ENCODE data around the gene PTPRJ.

DNA sequence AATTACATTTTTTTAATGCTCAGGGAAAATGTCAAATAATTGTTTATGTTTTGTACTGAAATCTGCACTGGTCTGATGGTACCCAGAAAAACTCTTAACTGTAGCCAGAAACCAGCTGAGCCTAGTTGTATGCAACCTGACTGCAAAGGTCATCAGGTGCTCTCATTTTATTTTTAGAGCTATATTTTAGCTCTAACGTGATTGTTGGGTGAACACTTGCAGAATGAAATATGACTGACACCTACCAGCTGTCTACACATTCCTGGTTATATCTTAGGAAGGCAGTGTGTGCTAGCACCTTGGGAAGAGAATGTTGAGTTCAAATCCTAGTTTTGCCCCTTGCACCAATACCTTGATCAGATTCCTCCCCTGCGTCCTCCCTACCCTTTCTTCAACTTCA, 23.6 kb downstream of the PTPRJ start:
- TF ChIP-seq CTCF (conservative IDR thresholded peaks at IDR 0.05; ENCODE audit: low read depth, low read length) (no peak), EZH2phosphoT487 (IDR thresholded peaks at IDR 0.05; ENCODE audit: borderline replicate concordance, low read length) (no peak), EZH2 (IDR thresholded peaks at IDR 0.05; ENCODE audit: low read length, unreplicated experiment) (no peak)
